Progenitor cell of endocrine pancreas (in vitro differentiated cells): ENCODE measurements around the gene RABAC1. TPM values are rescaled to one million over a fixed set of nuclear protein-coding genes. Genes with fewer than 3 reads are reported as not detected.
A peak's percentile ranks its signal among the peaks of the same experiment; 100 is the strongest.

Experiments
- DNase-seq: peaks from one replicate; pipeline ENCODE4 v3.0.0; 2021; ENCODE audit warnings: low spot score; ENCODE audit not compliant: unreplicated experiment
- H3K27ac Mint-ChIP-seq: 2 replicates; pipeline ENCODE4 v1.8.0; 2021; ENCODE audit warnings: mild to moderate bottlenecking, moderate library complexity, mixed read lengths
- H3K27me3 Mint-ChIP-seq: 2 replicates; pipeline ENCODE4 v1.8.0; 2021; ENCODE audit warnings: mixed read lengths
- H3K36me3 Mint-ChIP-seq: 2 replicates; pipeline ENCODE4 v1.8.0; 2022; ENCODE audit warnings: mixed read lengths; ENCODE audit not compliant: insufficient read depth
- H3K4me1 Mint-ChIP-seq: 2 replicates; pipeline ENCODE4 v1.8.0; 2021; ENCODE audit warnings: low read depth, mixed read lengths
- H3K4me3 Mint-ChIP-seq: 2 replicates; pipeline ENCODE4 v1.8.0; 2021; ENCODE audit warnings: low read depth, mild to moderate bottlenecking, moderate library complexity, mixed read lengths
- H3K9me3 Mint-ChIP-seq: 2 replicates; pipeline ENCODE4 v1.8.0; 2021; ENCODE audit warnings: low read depth, mixed read lengths
- CTCF ChIP-seq: fragments of 200-600 bp; sonication (generic); IDR thresholded peaks from one replicate; pipeline ENCODE4 v1.5.0; 2021; ENCODE audit warnings: antibody characterized with exemption, mild to moderate bottlenecking; ENCODE audit not compliant: unreplicated experiment
- total RNA-seq: library from RNA; stranded (reverse); gene quantifications from 2 replicates; pipeline ENCODE4 v1.2.1, GENCODE V29; 2021

Gene RABAC1
- total RNA-seq, 1 donor from 2014 or later, result 86.6 TPM

DNA sequence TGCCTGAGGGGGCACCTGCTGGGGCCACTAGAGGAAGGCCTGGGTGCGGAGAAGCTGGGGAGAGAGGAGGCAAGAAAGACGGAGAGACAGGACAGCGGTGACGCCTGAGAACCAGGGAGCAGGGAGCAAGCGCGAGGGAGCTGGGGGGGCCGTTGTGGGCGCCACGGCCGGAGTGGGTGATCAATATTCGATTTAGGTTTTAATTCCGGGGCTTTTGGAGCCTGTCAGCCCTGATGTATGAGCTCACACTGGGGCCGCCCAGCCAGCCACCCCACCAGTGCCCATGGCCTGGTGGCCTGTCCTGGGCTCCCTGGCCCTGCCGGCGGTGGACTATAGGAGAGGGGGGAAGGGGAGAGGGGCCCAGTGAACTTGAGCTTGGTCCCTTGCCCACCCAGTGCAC lies 22.2 kb downstream of the RABAC1 start:
- Mint-ChIP-seq H3K27me3 (peaks cover 52% of the 10 kb centered on the region), H3K4me1 (peaks cover 14% of the 10 kb centered on the region), H3K27ac (no peak overlapping the region), H3K9me3 (no peaks in the 10 kb centered on the region), H3K36me3 (no peaks in the 10 kb centered on the region), H3K4me3 (no peak overlapping the region)
- no peak for TF ChIP-seq CTCF
- no peak for DNase-seq

GRCh38 chr19:41936416-41936850 lies 22.7 kb downstream of the RABAC1 start:
- Mint-ChIP-seq H3K36me3 (no peaks in the 10 kb centered on the region), H3K9me3 (no peaks in the 10 kb centered on the region), H3K27ac (no peak overlapping the region), H3K4me1 (peaks cover 13% of the 10 kb centered on the region), H3K27me3 (peaks cover 53% of the 10 kb centered on the region), H3K4me3 (no peak overlapping the region)
- no peak for DNase-seq
- TF ChIP-seq CTCF, result no peak

DNA sequence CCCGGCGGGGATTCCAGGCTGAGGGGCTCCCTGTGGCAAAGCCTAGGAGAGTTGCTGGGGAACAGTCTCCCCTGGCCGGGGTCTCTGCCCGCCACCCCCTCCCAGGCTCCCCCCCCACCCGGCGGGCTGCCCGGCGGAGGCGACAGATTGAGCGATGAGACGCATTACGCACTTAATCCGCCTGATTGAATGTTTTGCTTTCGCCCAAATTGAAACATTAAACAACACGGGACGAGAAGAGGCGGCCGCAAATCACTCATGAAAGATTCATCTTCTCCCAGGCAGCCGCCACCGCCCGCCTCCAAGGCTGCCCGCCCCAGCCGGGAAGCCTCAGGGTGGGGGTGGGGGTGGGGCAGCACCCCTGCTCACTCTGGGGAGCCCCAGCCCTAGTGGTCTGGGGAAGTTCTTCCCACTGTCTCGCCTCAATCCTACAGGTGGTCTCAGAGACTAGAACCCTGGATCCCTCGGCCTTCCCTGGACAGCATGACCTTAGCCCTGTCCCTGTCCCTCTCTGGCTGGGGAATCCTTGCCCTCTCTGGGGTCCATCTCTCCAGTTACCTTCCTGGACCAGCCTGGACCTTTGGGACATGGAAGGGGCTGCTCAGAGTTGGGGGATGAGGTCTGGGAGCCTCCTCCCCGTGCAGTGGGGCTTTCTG lies 23.2 kb downstream of the RABAC1 start:
- Mint-ChIP-seq H3K27ac (no peak overlapping the region), H3K9me3 (no peaks in the 10 kb centered on the region), H3K27me3 (peaks cover 57% of the 10 kb centered on the region), H3K4me3 (no peak overlapping the region), H3K36me3 (no peaks in the 10 kb centered on the region), H3K4me1 (peaks cover 13% of the 10 kb centered on the region)
- no peak for DNase-seq
- TF ChIP-seq CTCF, result no peak

DNA sequence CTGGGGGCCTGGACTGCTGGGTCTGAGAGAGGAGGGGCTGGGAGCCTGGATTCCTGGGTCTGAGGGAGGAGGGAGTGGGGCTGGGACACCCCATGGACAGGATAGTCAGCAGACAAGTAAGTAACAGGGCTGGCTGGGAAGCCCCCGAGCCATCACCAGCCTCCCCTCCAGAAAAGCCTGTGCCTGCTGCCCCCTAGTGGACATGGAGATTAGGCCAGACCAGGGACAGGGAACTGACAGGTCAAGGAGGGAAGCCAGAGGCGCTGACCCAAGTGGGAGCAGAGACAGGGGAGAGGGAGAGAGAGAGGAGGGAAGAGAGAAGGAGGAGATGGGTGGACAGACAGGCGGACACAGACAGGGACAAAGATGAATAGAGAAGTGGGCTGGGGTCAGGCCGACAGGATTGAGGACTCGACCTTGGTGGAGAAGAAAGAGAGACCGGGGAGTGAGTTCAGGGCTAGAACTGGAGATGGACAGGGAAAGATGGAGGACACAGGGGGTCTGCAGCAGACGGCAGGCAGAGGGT lies 24.2 kb downstream of the RABAC1 start:
- peak; percentile 85 for DNase-seq
- Mint-ChIP-seq H3K4me3 (no peak overlapping the region), H3K36me3 (no peaks in the 10 kb centered on the region), H3K4me1 (peaks cover 19% of the 10 kb centered on the region), H3K27me3 (peaks cover 67% of the 10 kb centered on the region), H3K9me3 (no peaks in the 10 kb centered on the region), H3K27ac (no peak overlapping the region)
- TF ChIP-seq CTCF, result peak; percentile 89

DNA sequence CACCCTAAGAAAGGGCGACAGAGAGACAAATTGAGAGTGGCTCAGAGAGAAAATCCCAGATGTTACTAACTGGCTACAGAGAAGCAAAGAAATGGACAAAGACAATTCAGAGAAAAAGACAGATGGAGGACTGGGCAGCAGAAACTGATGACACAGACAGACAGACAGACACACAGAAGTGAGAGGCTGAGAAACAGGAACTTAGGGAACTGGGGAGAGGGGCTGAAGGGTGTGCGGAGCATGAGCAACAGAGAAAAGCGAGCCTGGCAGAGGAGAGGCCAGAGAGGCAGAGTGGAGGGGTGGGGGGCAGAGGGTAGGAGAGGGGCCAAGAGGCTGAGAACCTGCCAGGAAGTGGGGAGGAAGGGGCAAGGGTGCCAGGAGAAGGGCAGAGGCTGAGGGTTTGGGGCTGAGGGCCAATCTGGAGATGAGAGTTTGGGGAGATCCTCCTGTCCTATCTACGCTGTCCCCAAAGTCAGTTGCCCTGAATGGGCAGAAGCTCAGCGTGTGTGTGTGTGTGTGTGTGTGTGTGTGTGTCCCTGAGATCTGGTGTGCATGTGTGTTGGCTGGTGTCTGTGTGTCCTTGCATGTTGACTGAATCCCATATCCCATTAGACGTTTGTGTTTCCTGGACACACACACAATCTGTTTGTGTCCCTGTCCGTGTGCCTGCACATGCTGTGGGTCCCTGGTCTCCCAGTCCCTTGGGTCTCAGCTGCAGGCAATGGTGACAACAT lies 25.3 kb downstream of the RABAC1 start:
- no peak overlapping the region for H3K27ac Mint-ChIP-seq
- H3K36me3 Mint-ChIP-seq, result no peaks in the 10 kb centered on the region
- peaks cover 24% of the 10 kb centered on the region for H3K4me1 Mint-ChIP-seq
- no peak for TF ChIP-seq CTCF
- no peak for DNase-seq
- peaks cover 75% of the 10 kb centered on the region for H3K27me3 Mint-ChIP-seq
- no peak overlapping the region for H3K4me3 Mint-ChIP-seq
- no peaks in the 10 kb centered on the region for H3K9me3 Mint-ChIP-seq
